ENCODE data around the gene RASA1.

GRCh38 chr5:87403899-87404298, 136.2 kb downstream of the RASA1 start:
- TF ChIP-seq CTCF (IDR thresholded peaks at IDR 0.05; ENCODE audit: low read depth, low read length) (no peak), POLR2A (IDR thresholded peaks at IDR 0.05; ENCODE audit: extremely low read depth, insufficient read length) (no peak), MYC (IDR thresholded peaks at IDR 0.05; ENCODE audit: low read depth, low read length) (no peak)
